ENCODE results near the gene HAUS1. TPM values are rescaled to one million over a fixed set of nuclear protein-coding genes. Genes with fewer than 3 reads are reported as not detected.
"Not testable (repeated sequence)": the region's sequence is repeated elsewhere in the genome, so short reads cannot be mapped to it uniquely, and the experiment has no call there.

The HAUS1 gene
- total RNA-seq, 4 donors from 2014 or later = 21.5 to 47.8 (median 36.1) TPM

- Histone ChIP-seq H3K4me1 (no peaks in the 10 kb centered on the region), H3K36me3 (no peaks in the 10 kb centered on the region), H3K27ac (no peak overlapping the region), H3K27me3 (no peaks in the 10 kb centered on the region), H3K9me3 (no peaks in the 10 kb centered on the region), H3K4me3 (no peak overlapping the region)
- TF ChIP-seq POLR2A (IDR thresholded peaks at IDR 0.05) (no peak), CTCF (IDR thresholded peaks at IDR 0.05) (no peak)
- no peak for DNase-seq
- intact Hi-C loops (cut with DNase I; ENCODE audit: low total_unique reads) = no loop called here
Measured at GRCh38 chr18:46084431-46084830, 19.8 kb upstream of the HAUS1 start.

DNA sequence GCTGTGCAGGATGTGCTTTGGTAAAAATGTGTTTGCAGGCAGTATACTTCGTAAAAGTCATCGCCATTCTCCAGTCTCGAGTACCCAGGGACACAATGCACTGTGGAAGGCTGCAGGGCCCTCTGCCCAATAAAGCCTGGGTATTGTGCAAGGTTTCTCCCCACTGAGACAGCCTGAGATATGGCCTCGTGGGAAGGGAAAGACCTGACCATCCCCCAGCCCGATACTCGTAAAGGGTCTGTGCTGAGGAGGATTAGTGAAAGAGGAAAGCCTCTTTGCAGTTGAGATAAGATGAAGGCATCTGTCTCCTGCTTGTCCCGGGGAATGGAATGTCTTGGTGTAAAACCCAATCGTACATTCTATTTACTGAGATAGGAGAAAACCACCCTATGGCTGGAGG, 15.7 kb upstream of the HAUS1 start:
- H3K4me1 ChIP-seq; H3K27ac ChIP-seq; intact Hi-C loops (cut with DNase I; ENCODE audit: low total_unique reads); H3K36me3 ChIP-seq; H3K27me3 ChIP-seq; DNase-seq; H3K9me3 ChIP-seq; H3K4me3 ChIP-seq: not testable (repeated sequence)

DNA sequence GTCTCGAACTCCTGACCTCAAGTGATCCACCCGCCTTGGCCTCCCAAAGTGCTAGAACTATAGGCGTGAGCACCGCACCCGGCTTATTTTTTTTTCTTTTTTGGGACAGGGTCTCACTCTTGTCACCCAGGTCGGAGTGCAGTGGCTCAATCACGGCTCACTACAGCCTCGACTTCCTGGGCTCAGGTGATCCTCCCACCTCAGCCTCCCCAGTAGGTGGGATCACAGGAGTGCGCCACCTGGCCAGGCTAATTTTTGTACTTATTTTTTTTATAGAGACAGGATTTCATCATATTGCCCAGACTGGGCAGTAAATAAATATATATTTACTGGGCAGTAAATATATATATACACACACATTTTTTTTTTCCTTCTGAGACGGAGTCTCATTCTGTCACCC, 8.7 kb upstream of the HAUS1 start:
- no peaks in the 10 kb centered on the region for H3K36me3 ChIP-seq
- TF ChIP-seq CTCF (IDR thresholded peaks at IDR 0.05) = no peak
- TF ChIP-seq POLR2A (IDR thresholded peaks at IDR 0.05) = no peak
- H3K4me1 ChIP-seq = no peaks in the 10 kb centered on the region
- H3K9me3 ChIP-seq = no peaks in the 10 kb centered on the region
- no peak overlapping the region for H3K4me3 ChIP-seq
- intact Hi-C loops (cut with DNase I; ENCODE audit: low total_unique reads) = no loop called here
- H3K27ac ChIP-seq = no peak overlapping the region
- no peaks in the 10 kb centered on the region for H3K27me3 ChIP-seq
- DNase-seq = no peak

DNA sequence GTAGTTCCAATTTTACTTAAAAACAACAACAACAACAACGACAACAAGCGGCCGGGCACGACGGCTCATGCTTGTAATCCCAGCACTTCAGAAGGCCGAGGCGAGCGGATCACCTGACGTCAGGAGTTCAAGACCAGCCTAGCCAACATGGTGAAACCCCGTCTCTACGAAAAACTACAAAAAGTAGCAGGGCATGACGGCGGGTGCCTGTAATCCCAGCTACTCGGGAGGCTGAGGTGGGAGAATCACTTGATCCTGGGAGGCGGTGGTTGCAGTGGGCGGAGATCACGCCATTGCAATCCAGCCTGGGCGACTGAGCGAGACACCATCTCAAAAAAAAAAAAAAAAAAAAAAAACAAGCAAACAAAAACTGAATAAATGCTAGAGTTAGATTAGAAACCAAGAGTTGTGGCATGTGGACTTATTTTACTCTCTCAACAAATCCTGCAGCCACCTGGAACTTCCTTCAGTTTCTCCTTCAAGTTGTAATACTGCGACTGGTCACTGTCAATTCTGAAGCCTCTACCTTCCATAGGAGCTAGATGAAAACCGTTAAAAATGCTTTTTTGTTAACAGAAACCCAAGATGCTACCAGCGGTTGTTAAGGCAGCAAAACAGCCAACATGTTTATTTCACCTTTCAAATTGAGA, 7.4 kb upstream of the HAUS1 start:
- intact Hi-C loops (cut with DNase I; ENCODE audit: low total_unique reads) = no loop called here
- H3K27me3 ChIP-seq = no peaks in the 10 kb centered on the region
- no peak for DNase-seq
- H3K4me1 ChIP-seq = no peaks in the 10 kb centered on the region
- H3K27ac ChIP-seq = peak overlapping the region in 1 of 2 donors; percentile 81
- peak overlapping the region; percentile 92 to 95 for H3K4me3 ChIP-seq
- TF ChIP-seq POLR2A (IDR thresholded peaks at IDR 0.05) (no peak), CTCF (IDR thresholded peaks at IDR 0.05) (no peak)
- no peaks in the 10 kb centered on the region for H3K36me3 ChIP-seq
- no peaks in the 10 kb centered on the region for H3K9me3 ChIP-seq

- Histone ChIP-seq H3K9me3 (no peaks in the 10 kb centered on the region), H3K27me3 (no peaks in the 10 kb centered on the region), H3K4me1 (no peaks in the 10 kb centered on the region), H3K4me3 (peak overlapping the region; percentile 92 to 95), H3K27ac (peak overlapping the region; percentile 77 to 81), H3K36me3 (no peaks in the 10 kb centered on the region)
- TF ChIP-seq CTCF (IDR thresholded peaks at IDR 0.05) (no peak), POLR2A (IDR thresholded peaks at IDR 0.05) (no peak)
- no peak for DNase-seq
- intact Hi-C loops (cut with DNase I; ENCODE audit: low total_unique reads) = no loop called here
Measured at GRCh38 chr18:46097431-46097800, 6.8 kb upstream of the HAUS1 start.

Measured in uterus (tissue), 4 donors.